ENCODE measurements around the gene SCAI. TPM values are rescaled to one million over a fixed set of nuclear protein-coding genes. Genes with fewer than 3 reads are reported as not detected.

SCAI gene
- 5.0 and 6.4 TPM in 2 replicates for total RNA-seq (ENCODE audit: low replicate concordance)

DNA sequence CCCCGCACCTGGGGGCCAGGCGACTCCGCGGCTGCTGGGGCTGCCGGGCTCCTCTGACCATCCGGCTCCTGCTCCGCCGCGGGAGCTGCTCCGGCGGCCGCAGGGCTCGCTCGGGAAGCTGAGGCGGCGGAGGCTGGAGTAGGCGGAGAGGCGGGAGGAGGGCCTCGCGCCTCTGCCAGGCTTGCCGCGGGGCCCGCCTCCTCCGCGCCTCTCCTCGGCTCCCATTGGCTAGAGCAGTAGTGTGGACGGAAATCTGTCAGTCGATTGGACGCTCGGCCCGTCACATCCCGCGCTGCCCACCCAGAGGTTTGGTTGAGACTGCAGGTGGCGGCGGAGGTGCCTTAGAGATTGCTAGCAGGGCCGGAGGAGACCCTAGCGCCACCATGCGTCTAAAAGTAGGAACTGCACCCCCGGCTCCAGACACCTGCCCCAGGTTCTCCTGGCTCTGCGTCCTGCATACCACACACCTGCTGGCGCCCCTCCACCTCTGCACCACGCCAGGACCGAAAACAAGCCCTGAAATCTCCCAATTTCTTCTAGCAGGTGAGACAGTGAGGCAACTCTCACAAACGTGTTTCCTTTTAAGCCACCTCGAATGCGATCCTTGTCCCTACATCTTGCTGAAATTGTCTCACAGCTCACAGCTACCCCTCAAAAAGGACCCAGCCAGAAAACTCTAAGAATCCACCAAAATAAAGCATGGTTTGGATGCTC, at the start of gene SCAI:
Gene SCAI, minus strand, starts transcription at position 152 of the 714 bp plus-strand sequence. Its CDS starts 91 bp downstream, at position 61.

DNA sequence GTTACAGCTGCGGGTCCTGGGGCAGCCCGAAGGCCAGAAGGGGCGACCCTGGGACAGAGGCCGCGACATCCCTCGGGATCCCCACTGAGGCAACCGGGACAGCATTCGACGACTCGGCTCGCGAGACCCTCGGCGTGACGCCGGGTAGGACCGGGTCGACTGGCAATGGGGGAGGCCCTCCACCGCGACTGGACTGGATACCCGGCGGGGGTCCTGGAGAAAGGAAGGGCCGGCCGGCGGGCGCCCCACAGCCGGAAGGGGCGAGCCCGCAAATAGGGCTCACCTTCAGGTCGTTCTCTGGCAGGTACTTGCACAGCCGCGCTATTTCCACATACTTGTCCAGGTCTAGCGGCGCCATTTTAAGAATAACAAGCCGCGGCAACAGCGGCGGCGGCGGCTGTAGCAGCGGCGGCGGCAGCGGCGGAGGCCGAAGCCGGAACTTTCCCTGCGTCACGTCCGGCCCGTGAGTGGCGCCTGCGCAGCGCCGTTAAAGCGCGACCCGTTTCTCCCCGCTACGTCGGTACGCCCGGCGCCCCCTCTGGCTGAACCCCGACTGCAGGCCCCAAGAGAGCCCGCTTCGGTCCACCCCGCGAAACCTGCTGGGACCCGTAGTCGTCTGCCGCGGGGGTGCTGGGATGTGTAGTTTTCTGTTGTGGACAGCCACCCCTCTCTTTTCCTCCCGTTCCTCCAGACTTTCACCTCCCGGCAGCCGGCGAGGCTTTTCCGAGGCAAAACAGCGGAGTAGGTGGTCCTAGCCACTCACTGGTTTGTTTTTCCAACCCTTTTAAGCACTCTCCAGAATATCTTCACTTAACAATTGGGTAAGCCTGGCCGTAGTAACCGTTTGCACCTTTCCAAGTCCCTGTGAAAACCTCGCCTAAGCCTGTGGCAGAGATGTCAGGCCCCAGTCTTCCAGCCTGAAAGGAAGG, 46.3 kb upstream of the SCAI start, which contains the start of gene PPP6C:
Gene PPP6C, minus strand, starts transcription at position 443 of the 929 bp plus-strand sequence. Its CDS starts 85 bp downstream, at position 358.

DNA sequence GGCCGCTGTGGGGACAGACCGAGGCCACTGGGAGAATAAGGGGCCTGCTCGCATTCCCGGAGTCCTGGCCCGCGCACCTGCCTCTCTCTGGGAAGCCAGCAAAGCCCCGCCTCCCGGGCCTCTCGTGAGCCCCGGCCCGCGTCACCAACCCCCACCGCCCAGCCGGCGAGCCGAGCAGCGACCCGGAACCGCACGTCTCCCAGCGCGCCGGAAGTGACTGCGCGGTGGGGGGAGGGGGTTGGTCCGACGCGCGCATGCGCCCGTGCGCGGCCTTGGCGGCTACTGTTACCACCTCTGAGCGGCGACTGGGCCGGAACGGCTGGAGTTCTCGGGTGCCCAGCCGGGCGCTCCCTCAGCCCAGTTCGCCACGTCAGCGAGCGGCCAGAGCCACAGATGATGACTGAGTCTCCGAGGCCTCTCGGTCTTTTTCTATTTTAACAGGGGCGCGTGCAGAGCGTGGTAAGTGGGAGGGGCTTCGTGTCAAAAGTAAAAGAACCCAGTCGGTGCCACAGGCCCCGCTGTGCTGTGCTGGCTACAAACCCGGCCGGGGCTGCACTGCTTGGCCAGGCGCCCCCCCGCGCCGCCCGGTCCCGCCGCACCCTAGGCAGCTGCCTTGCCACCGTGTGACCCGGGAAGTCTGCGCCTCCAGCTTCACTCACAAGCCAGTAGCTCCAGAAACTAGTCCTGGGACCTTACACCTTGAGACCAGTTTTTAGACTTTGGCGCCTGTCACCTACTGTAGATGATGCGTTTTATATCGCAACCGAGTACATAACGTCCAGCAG, 202.2 kb downstream of the SCAI start, which contains the start of gene GOLGA1:
Gene GOLGA1, minus strand, starts transcription at position 190 of the 785 bp plus-strand sequence. CDS start 2,372 bp downstream, outside the sequence.

Other genes with a start within 250 kb of the SCAI start
- gene GOLGA1, start 202.4 kb downstream of the SCAI start, total RNA-seq (ENCODE audit: low replicate concordance), result 3.4 and 9.8 TPM in 2 replicates
- gene PPP6C, start 46.3 kb upstream of the SCAI start, total RNA-seq (ENCODE audit: low replicate concordance), result 5.9 and 9.5 TPM in 2 replicates
- gene RABEPK, start 57.0 kb upstream of the SCAI start, total RNA-seq (ENCODE audit: low replicate concordance), result 32.8 and 38.7 TPM in 2 replicates
- gene HSPA5, start 97.8 kb upstream of the SCAI start, total RNA-seq (ENCODE audit: low replicate concordance), result 210 and 283 TPM in 2 replicates
- gene GAPVD1, start 118.3 kb upstream of the SCAI start, total RNA-seq (ENCODE audit: low replicate concordance), result 26.8 and 29.8 TPM in 2 replicates

Data from smooth muscle cell of the coronary artery (primary cell).